ENCODE measurements around the gene HSP90AB1.
A peak's percentile ranks its signal among the peaks of the same experiment; 100 is the strongest.

Gene HSP90AB1

GRCh38 chr6:44246663-44247337 is at the start of gene HSP90AB1:
Gene HSP90AB1, plus strand, starts transcription at chr6:44247101. Its CDS starts 1,529 bp downstream, at chr6:44248630.
- DNase-seq = peak; percentile 99

GRCh38 chr6:44198684-44199083 is 48.2 kb upstream of the HSP90AB1 start:
- DNase-seq = no peak

- DNase-seq = no peak
Measured at GRCh38 chr6:44199883-44200282, 47.0 kb upstream of the HSP90AB1 start.

DNA sequence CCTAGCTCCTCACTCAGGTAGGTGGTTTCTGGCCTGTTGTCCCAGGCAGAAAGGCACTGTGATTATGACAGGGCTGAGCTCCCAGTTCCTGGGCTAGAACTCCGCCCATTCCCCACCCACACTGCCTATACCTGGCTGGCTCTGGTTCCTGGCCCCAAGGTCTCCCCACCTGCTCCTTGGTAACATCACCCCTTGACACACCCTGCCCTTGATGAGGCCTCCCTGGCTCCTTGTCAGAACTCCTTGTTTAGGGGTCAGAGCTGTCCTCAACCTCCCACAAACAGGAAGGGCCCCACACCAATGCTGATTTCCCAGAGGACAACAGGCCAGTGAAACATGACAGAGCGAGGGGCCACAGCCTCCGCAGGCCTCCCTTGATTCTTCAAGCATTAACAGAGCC is 45.7 kb upstream of the HSP90AB1 start:
- DNase-seq = no peak

- no peak for DNase-seq
Measured at GRCh38 chr6:44201638-44202303, 45.1 kb upstream of the HSP90AB1 start.

- no peak for DNase-seq
Measured at GRCh38 chr6:44202332-44202971, 44.4 kb upstream of the HSP90AB1 start.

DNA sequence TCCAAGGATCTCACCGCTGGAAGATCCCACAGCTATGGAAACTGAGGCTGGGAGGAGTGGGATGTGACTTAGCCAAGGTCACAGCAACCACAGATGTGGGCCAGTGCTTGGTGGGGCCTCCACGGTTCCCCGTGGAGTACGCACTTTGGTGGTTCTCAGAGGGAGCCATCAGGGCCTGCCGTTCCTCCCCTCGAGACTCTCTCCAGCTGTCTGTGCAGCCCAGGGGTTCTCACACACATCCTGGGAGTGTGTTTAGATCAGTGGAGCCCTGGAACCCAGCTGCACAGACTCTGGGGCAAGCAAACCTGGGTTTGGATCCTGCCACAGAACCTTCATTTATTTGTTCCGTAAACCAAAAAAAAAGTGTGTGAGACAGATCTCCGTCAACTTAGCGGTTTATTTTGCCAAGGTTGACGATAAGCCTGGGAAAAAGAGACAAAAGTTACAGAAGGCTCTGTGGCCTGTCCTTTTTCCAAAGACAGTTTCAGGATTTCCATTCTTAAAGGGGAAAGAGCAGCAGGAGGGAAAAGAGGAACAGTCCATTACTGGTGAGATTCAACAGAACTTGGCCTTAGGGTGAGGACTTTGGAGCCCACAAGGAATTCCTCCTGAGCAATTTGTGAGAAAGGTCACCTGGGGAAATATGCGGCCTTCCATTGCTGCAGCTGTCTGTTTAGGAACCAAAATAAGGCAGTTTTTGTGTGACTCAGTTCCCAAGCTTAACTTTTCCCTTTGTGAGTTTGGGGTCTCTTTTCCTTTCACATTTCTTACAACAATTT is 43.7 kb upstream of the HSP90AB1 start:
- no peak for DNase-seq

DNA sequence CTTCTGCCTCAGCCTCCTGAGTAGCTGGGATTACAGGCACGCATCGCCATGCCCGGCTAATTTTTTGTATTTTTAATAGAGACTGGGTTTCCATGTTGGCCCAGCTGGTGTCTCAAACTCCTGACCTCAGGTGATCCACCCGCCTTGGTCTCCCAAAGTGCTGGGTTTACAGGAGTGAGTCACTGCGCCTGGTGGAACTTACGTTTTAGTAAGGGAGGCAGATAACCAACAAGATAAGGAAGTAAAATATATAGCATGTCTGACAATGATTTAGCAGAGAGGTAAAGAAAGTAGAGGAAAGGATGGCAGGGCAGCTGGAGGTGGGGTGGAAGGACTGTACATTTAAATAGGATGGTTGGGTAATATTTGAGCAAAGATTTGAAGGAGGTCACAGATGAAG is 42.9 kb upstream of the HSP90AB1 start:
- no peak for DNase-seq

DNA sequence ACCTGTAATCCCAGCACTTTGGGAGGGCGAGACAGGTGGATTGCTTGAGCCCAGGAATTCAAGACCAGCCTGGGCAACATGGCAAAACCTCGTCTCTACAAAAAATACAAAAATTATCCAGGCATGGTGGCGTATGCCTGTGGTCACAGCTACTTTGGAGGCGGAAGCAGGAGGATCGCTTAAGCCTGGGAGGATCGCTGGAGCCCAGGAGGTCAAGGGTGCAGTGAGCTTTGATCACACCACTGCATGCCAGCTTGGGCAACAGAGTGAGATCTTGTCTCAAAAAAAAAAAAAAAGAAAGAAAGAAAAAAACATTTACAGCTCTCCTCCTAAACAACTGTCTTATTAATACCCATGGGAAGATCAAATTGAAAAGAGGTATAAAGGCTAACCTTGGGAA is 38.9 kb upstream of the HSP90AB1 start:
- no peak for DNase-seq

DNA sequence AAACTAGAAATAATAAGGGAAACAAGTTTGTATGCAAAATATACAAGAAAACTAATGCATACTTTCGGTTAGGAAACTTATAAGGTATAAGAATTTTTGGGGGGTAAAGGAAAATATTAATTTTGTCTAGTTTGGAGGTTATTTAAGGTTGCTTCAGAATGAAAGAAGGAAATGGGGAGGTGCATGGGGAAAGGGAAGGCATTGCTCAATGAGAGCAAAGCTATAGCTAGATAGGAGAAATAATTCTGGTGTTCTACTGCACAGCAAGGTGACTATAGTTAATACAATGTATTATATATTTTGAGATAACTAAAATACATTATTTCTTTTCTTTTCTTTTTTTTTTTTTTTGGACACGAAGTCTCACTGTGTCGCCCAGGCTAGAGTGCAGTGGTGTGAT is 35.6 kb upstream of the HSP90AB1 start:
- DNase-seq = no peak

DNA sequence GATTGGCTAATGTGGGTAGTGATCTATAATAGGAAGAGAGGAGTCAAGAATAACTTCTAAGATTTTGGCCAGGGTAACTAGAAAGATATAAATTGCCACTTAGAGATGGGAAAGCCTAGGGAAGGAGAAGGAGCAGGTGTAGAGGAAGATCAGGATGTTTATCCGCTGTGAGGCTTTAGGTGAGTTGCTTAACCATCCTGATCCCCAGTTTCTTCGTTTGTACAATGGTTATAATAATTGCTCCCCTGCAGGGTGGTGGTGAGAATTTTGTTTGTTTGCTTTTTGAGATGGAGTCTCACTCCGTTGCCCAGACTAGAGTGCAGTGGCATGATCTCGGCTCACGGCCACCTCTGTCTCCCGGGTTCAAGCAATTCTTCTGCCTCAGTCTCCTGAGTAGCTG is 32.6 kb upstream of the HSP90AB1 start:
- no peak for DNase-seq

- no peak for DNase-seq
Measured at GRCh38 chr6:44216677-44217331, 30.1 kb upstream of the HSP90AB1 start, which contains the start of gene MYMX. Gene MYMX, plus strand, starts transcription at chr6:44216926. Its CDS starts 546 bp downstream, at chr6:44217472.

GRCh38 chr6:44217332-44218143 is 29.4 kb upstream of the HSP90AB1 start:
- no peak for DNase-seq

DNA sequence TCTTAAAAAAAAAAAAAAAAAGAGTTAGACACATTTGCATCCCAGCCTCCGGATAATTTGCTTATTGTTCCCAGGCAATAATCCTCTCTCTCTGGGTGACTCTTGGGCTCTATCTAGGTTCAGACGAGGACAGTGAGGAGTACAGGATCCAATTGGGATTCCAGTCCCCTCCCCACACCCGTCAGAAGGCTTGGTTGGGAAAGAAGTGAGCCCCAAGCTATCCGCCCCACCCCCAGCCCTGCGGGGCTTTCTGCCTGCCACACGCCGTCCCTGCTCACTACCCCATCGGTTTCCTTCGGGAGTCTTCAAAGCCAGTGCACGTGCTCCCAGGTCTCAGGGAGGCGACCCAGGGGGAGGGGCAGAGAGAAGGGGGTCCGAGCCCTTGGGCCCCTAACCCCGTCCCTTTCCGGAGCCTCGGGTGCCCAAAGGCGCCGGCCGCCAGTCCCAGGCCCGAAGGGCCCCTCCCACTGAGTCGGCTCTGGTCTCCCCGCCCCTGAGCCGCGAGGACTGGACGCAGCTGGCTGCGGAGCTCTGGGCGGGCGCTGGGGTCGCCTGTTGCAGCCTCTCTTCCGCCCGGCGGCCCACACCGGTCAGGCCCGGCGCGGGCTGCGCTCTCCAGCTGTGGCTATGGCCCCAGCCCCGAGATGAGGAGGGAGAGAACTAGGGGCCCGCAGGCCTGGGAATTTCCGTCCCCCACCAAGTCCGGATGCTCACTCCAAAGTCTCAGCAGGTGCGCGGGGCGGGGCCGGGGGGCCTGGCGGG is 27.7 kb upstream of the HSP90AB1 start:
- peak; percentile 21 for DNase-seq

- no peak for DNase-seq
Measured at GRCh38 chr6:44219815-44220784, 26.8 kb upstream of the HSP90AB1 start.

DNA sequence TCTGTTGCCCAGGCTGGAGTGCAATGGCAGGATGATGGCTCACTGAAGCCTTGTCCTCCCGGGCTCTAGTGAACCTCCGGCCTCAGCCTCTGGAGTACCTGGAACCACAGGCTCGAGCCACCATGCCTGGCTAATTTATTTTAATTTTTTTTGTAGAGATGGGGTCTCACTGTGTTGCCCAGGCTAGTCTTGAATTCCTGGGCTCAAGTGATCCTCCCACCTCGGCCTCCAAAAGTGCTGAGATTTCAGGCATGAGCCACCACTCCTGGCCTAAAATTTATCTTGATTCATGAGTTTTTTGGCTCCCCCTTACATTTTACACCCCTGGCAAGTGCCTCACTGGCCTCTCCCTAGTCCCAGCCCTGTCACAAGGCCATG is 26.0 kb upstream of the HSP90AB1 start:
- DNase-seq = no peak

DNA sequence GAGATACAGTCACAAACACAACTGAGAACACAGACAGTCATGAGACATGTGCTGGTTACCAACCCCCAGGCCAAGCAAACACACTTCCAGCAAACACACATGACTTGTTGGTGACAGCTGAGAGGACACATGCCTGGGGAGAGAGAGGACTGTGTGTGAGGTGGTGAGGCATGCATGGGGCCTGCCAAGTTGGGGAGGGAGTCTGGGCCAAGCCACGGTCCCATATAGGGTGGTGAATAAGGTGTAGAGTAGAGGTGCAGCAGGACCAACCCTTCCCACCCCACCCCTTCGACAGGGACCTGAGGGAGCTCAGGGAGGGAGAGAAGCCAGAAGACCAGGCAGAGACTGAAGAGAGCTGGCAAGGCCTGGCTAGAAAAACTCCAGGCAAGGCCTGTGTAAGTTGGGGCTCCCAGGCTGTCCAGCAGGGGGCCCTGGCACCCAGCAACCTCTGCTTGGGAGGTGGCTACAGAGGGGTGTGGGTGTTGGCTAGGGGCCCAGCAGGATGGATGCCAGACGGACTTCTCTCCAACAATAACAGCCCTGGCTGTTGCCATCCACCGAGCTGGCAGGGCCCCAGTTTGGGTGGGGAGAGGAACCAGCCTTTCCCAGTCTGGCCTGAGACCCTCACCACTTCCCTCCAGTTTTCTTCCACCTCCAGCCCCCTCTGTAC is 25.5 kb upstream of the HSP90AB1 start:
- peak; percentile 81 for DNase-seq

GRCh38 chr6:44221961-44222335 is 25.0 kb upstream of the HSP90AB1 start:
- no peak for DNase-seq
